HEK293 (cell line): ENCODE data around the gene PTPRN2.

Source experiments
- CTCF ChIA-PET: fragments of 350-600 bp; formaldehyde crosslinking; extraction: SDS; loops from one replicate; lab custom pipeline; 2021; ENCODE audit warnings: antibody characterized with exemption; lab: Yijun Ruan, JAX
- POLR2A ChIA-PET: fragments of 300-600 bp; formaldehyde crosslinking; extraction: SDS; loops from one replicate; lab custom pipeline; 2020; ENCODE audit warnings: antibody characterized with exemption, inconsistent platforms; lab: Yijun Ruan, JAX
- H3K27ac ChIP-seq: fragments of 200-500 bp; sonication (Bioruptor generic); 2 replicates; pipeline ENCODE4 v1.5.1; 2014; ENCODE audit warnings: low read depth, low read length, control low read depth, inconsistent platforms; ENCODE audit errors: extremely low read depth
- H3K36me3 ChIP-seq, 2 experiments: fragments of 200-500 bp in 1 of 2; sonication (Bioruptor generic) in 1 of 2; 1 replicate in 1 of 2; 2 replicates in 1 of 2; pipeline ENCODE4 v1.5.1; 2014 to 2017; ENCODE audit warnings: inconsistent platforms in 2 of 2, low read length in 2 of 2; ENCODE audit not compliant: control insufficient read depth in 2 of 2, insufficient read depth in 1 of 2
- H3K4me1 ChIP-seq: fragments of 200-500 bp; sonication (Bioruptor generic); 2 replicates; pipeline ENCODE4 v1.5.1; 2014; ENCODE audit warnings: mild to moderate bottlenecking, low read length, inconsistent platforms; ENCODE audit not compliant: control insufficient read depth, insufficient read depth
- H3K4me3 ChIP-seq: 2 replicates; pipeline ENCODE4 v1.5.1; 2011; ENCODE audit warnings: low read depth, mild to moderate bottlenecking, control low read depth, low read length, moderate library complexity
- H3K9me3 ChIP-seq: fragments of 200-500 bp; sonication (Bioruptor generic); 2 replicates; pipeline ENCODE4 v1.5.1; 2014; ENCODE audit warnings: low read depth, low read length, inconsistent platforms; ENCODE audit not compliant: control insufficient read depth, insufficient read depth
- GLI4 ChIP-seq: fragments of 450-650 bp; formaldehyde crosslinking; IDR thresholded peaks from 2 replicates; pipeline ENCODE4 v1.5.1; 2016; ENCODE audit warnings: missing biosample characterization, missing genetic modification characterization
- KLF8 ChIP-seq: fragments of 450-650 bp; formaldehyde crosslinking; IDR thresholded peaks from 2 replicates; pipeline ENCODE4 v1.5.1; 2016; ENCODE audit warnings: missing biosample characterization, missing genetic modification characterization
- SETDB1 ChIP-seq: IDR thresholded peaks from one replicate; pipeline ENCODE4 v1.6.1; 2017; ENCODE audit warnings: mild to moderate bottlenecking, low read length, moderate library complexity, mixed read lengths; ENCODE audit not compliant: insufficient read length
- ZFP3 ChIP-seq: fragments of 450-650 bp; formaldehyde crosslinking; IDR thresholded peaks from 2 replicates; pipeline ENCODE4 v1.5.1; 2016; ENCODE audit warnings: low read depth, missing biosample characterization, missing genetic modification characterization
- ZNF132 ChIP-seq: fragments of 450-650 bp; formaldehyde crosslinking; IDR thresholded peaks from 2 replicates; pipeline ENCODE4 v1.5.1; 2017; ENCODE audit warnings: missing biosample characterization, missing genetic modification characterization, borderline replicate concordance
- ZNF16 ChIP-seq: fragments of 450-650 bp; formaldehyde crosslinking; IDR thresholded peaks from 2 replicates; pipeline ENCODE4 v1.5.1; 2016; ENCODE audit warnings: low read depth, missing biosample characterization, missing genetic modification characterization
- ZNF169 ChIP-seq: fragments of 450-650 bp; formaldehyde crosslinking; IDR thresholded peaks from 2 replicates; pipeline ENCODE4 v1.5.1; 2016; ENCODE audit warnings: missing biosample characterization, missing genetic modification characterization
- ZNF174 ChIP-seq: fragments of 450-650 bp; formaldehyde crosslinking; IDR thresholded peaks from 2 replicates; pipeline ENCODE4 v1.5.0; 2017; ENCODE audit warnings: missing biosample characterization, mild to moderate bottlenecking, missing genetic modification characterization
- ZNF248 ChIP-seq: fragments of 450-650 bp; formaldehyde crosslinking; IDR thresholded peaks from 2 replicates; pipeline ENCODE4 v1.5.1; 2017; ENCODE audit warnings: missing biosample characterization, missing genetic modification characterization
- ZNF266 ChIP-seq: fragments of 450-650 bp; formaldehyde crosslinking; IDR thresholded peaks from 2 replicates; pipeline ENCODE4 v1.5.1; 2016; ENCODE audit warnings: missing biosample characterization, missing genetic modification characterization, low read depth
- ZNF350 ChIP-seq: fragments of 450-650 bp; formaldehyde crosslinking; IDR thresholded peaks from 2 replicates; pipeline ENCODE4 v1.5.0; 2017; ENCODE audit warnings: missing biosample characterization, mild to moderate bottlenecking, missing genetic modification characterization
- ZNF354C ChIP-seq: fragments of 450-650 bp; formaldehyde crosslinking; IDR thresholded peaks from 2 replicates; pipeline ENCODE4 v1.5.1; 2016; ENCODE audit warnings: missing biosample characterization, missing genetic modification characterization, low read depth, borderline replicate concordance
- ZNF555 ChIP-seq: fragments of 450-650 bp; formaldehyde crosslinking; conservative IDR thresholded peaks from 2 replicates; pipeline ENCODE4 v1.5.1; 2017; ENCODE audit warnings: missing biosample characterization, mild to moderate bottlenecking, missing genetic modification characterization, inconsistent platforms
- ZNF747 ChIP-seq: fragments of 450-650 bp; formaldehyde crosslinking; IDR thresholded peaks from 2 replicates; pipeline ENCODE4 v1.5.1; 2016; ENCODE audit warnings: missing biosample characterization, missing genetic modification characterization
- ZNF768 ChIP-seq: fragments of 450-650 bp; formaldehyde crosslinking; IDR thresholded peaks from 2 replicates; pipeline ENCODE4 v1.5.1; 2018; ENCODE audit warnings: missing biosample characterization, mild to moderate bottlenecking, missing genetic modification characterization
- ZNF792 ChIP-seq: fragments of 450-650 bp; formaldehyde crosslinking; IDR thresholded peaks from 2 replicates; pipeline ENCODE4 v1.5.1; 2016; ENCODE audit warnings: missing biosample characterization, missing genetic modification characterization
- TF ChIP-seq, protein P1 (sequence below): fragments of 450-650 bp; formaldehyde crosslinking; conservative IDR thresholded peaks from 2 replicates; pipeline ENCODE4 v1.5.1; 2016; ENCODE audit warnings: low read depth, missing biosample characterization, missing genetic modification characterization
- TF ChIP-seq, protein P2 (sequence below): fragments of 450-650 bp; formaldehyde crosslinking; IDR thresholded peaks from 2 replicates; pipeline ENCODE4 v1.5.1; 2017; ENCODE audit warnings: missing biosample characterization, missing genetic modification characterization
- TF ChIP-seq, protein P3 (sequence below): fragments of 450-650 bp; formaldehyde crosslinking; IDR thresholded peaks from 2 replicates; pipeline ENCODE4 v1.5.1; 2016; ENCODE audit warnings: missing biosample characterization, missing genetic modification characterization, low read depth
- TF ChIP-seq, protein P4 (sequence below): fragments of 450-650 bp; formaldehyde crosslinking; IDR thresholded peaks from 2 replicates; pipeline ENCODE4 v1.5.0; 2017; ENCODE audit warnings: missing biosample characterization, missing genetic modification characterization, borderline replicate concordance
- TF ChIP-seq, protein P5 (sequence below): fragments of 450-650 bp; formaldehyde crosslinking; IDR thresholded peaks from 2 replicates; pipeline ENCODE4 v1.5.1; 2016; ENCODE audit warnings: missing biosample characterization, missing genetic modification characterization

The PTPRN2 gene

DNA sequence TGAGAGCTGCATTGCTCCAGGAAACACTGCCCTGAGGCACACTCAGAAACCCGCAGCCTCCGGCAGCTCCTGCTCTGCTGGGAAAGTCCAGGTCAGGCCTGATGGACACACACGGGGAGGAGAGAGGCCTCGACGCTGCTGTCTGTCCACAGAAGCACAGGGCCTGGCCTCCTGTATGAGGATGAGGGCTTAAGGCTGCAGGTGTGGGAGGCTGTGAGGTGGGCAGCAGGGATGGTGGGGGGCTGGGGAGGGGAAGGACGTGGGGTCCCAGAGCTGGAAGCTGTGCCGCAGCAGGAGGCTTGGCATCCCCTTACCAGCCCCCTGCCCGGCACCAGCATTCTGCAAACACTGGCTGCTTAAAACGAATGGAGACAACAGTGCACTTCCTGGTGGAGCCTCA is 1064.7 kb downstream of the PTPRN2 start:
- Histone ChIP-seq H3K9me3 (no peaks in the 10 kb centered on the region), H3K4me3 (no peak overlapping the region), H3K4me1 (no peaks in the 10 kb centered on the region), H3K27ac (no peak overlapping the region), H3K36me3 (no peaks in the 10 kb centered on the region)
- TF ChIP-seq, protein P1, sequence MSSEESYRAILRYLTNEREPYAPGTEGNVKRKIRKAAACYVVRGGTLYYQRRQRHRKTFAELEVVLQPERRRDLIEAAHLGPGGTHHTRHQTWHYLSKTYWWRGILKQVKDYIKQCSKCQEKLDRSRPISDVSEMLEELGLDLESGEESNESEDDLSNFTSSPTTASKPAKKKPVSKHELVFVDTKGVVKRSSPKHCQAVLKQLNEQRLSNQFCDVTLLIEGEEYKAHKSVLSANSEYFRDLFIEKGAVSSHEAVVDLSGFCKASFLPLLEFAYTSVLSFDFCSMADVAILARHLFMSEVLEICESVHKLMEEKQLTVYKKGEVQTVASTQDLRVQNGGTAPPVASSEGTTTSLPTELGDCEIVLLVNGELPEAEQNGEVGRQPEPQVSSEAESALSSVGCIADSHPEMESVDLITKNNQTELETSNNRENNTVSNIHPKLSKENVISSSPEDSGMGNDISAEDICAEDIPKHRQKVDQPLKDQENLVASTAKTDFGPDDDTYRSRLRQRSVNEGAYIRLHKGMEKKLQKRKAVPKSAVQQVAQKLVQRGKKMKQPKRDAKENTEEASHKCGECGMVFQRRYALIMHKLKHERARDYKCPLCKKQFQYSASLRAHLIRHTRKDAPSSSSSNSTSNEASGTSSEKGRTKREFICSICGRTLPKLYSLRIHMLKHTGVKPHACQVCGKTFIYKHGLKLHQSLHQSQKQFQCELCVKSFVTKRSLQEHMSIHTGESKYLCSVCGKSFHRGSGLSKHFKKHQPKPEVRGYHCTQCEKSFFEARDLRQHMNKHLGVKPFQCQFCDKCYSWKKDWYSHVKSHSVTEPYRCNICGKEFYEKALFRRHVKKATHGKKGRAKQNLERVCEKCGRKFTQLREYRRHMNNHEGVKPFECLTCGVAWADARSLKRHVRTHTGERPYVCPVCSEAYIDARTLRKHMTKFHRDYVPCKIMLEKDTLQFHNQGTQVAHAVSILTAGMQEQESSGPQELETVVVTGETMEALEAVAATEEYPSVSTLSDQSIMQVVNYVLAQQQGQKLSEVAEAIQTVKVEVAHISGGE (tag by site-specific recombination): no peak
- TF ChIP-seq, protein P2, sequence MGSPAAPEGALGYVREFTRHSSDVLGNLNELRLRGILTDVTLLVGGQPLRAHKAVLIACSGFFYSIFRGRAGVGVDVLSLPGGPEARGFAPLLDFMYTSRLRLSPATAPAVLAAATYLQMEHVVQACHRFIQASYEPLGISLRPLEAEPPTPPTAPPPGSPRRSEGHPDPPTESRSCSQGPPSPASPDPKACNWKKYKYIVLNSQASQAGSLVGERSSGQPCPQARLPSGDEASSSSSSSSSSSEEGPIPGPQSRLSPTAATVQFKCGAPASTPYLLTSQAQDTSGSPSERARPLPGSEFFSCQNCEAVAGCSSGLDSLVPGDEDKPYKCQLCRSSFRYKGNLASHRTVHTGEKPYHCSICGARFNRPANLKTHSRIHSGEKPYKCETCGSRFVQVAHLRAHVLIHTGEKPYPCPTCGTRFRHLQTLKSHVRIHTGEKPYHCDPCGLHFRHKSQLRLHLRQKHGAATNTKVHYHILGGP (tag by site-specific recombination): no peak
- TF ChIP-seq ZNF16: no peak
- ChIA-PET POLR2A (no interaction called here), CTCF (no interaction called here)

DNA sequence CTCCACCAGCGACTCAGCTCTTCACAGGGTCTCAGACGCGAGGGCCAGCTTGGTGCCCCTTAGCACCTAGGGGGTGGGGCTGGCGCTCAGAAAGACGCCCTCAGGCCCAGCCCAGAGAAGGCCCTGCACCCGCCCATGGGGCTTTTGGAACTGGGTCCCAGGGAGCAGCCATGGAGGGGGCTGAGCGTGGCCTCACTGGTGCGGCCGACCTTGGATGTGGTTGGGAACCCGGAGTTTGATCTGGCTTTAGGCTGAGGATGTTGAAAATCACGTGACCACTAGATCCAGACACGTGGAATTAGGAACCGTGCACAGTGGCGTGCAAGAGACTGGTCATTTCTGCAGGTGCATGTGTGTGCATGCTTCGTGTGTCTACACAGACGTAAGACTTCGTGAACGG is 1065.4 kb downstream of the PTPRN2 start:
- no peak overlapping the region for H3K4me3 ChIP-seq
- ChIA-PET CTCF (no interaction called here), POLR2A (no interaction called here)

DNA sequence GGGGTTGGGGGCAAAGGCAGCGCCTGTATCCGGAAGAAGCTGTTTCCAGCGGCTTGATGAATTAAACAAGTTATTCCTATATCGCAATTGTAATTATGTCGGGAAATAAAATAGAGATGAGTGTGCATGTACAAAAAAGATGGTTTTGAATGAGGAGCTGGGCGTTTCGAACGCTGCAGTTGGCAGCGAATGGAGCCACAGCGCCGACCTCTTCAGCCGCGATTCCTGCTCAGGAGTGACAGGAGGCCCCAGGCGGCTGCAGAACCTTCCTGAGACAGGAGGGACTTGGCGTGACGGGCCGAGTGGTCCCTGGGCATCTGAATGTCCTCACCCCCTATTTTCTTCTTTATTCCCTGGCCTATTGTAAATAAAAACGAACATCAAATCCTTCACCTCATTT is 1065.9 kb downstream of the PTPRN2 start:
- H3K4me3 ChIP-seq: no peak overlapping the region
- CTCF ChIA-PET: interaction anchor here (0.7 kb wide), 1 partner anchor 121 kb away, joined by 4 read pairs; no protein-coding TSS in a partner anchor
- TF ChIP-seq, protein P3, sequence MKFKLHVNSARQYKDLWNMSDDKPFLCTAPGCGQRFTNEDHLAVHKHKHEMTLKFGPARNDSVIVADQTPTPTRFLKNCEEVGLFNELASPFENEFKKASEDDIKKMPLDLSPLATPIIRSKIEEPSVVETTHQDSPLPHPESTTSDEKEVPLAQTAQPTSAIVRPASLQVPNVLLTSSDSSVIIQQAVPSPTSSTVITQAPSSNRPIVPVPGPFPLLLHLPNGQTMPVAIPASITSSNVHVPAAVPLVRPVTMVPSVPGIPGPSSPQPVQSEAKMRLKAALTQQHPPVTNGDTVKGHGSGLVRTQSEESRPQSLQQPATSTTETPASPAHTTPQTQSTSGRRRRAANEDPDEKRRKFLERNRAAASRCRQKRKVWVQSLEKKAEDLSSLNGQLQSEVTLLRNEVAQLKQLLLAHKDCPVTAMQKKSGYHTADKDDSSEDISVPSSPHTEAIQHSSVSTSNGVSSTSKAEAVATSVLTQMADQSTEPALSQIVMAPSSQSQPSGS (tag by site-specific recombination): no peak
- no peak for TF ChIP-seq ZNF555
- TF ChIP-seq ZNF354C (tag by site-specific recombination): no peak
- TF ChIP-seq, protein P4, sequence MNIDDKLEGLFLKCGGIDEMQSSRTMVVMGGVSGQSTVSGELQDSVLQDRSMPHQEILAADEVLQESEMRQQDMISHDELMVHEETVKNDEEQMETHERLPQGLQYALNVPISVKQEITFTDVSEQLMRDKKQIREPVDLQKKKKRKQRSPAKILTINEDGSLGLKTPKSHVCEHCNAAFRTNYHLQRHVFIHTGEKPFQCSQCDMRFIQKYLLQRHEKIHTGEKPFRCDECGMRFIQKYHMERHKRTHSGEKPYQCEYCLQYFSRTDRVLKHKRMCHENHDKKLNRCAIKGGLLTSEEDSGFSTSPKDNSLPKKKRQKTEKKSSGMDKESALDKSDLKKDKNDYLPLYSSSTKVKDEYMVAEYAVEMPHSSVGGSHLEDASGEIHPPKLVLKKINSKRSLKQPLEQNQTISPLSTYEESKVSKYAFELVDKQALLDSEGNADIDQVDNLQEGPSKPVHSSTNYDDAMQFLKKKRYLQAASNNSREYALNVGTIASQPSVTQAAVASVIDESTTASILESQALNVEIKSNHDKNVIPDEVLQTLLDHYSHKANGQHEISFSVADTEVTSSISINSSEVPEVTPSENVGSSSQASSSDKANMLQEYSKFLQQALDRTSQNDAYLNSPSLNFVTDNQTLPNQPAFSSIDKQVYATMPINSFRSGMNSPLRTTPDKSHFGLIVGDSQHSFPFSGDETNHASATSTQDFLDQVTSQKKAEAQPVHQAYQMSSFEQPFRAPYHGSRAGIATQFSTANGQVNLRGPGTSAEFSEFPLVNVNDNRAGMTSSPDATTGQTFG (tag by site-specific recombination): no peak
- no peak for TF ChIP-seq ZNF792
- TF ChIP-seq, protein P5, sequence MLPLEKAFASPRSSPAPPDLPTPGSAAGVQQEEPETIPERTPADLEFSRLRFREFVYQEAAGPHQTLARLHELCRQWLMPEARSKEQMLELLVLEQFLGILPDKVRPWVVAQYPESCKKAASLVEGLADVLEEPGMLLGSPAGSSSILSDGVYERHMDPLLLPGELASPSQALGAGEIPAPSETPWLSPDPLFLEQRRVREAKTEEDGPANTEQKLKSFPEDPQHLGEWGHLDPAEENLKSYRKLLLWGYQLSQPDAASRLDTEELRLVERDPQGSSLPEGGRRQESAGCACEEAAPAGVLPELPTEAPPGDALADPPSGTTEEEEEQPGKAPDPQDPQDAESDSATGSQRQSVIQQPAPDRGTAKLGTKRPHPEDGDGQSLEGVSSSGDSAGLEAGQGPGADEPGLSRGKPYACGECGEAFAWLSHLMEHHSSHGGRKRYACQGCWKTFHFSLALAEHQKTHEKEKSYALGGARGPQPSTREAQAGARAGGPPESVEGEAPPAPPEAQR (tag by site-specific recombination): no peak
- no peak for TF ChIP-seq ZNF169 (tag by site-specific recombination)
- TF ChIP-seq KLF8 (tag by site-specific recombination): no peak
- no peak for TF ChIP-seq ZFP3 (tag by site-specific recombination)
- TF ChIP-seq ZNF747 (tag by site-specific recombination): no peak
- TF ChIP-seq, all 188 proteins: peak for 0
- H3K27ac ChIP-seq: no peak overlapping the region
- no peaks in the 10 kb centered on the region for H3K4me1 ChIP-seq
- POLR2A ChIA-PET: no interaction called here
- no peaks in the 10 kb centered on the region for H3K9me3 ChIP-seq
- no peaks in the 10 kb centered on the region for H3K36me3 ChIP-seq

More for the DNA sequence above, 1065.4 kb downstream of the PTPRN2 start:
- TF ChIP-seq SETDB1: no peak
- TF ChIP-seq ZNF248 (tag by site-specific recombination): no peak
- no peak for TF ChIP-seq ZNF768 (tag by site-specific recombination)
- no peak for TF ChIP-seq ZNF174
- TF ChIP-seq, protein P2 (tag by site-specific recombination): no peak
- TF ChIP-seq ZNF132 (tag by site-specific recombination): no peak
- no peak for TF ChIP-seq ZNF350 (tag by site-specific recombination)
- TF ChIP-seq GLI4 (tag by site-specific recombination): no peak
- no peak for TF ChIP-seq ZNF266 (tag by site-specific recombination)
- Histone ChIP-seq H3K9me3 (no peaks in the 10 kb centered on the region), H3K36me3 (no peaks in the 10 kb centered on the region), H3K27ac (no peak overlapping the region), H3K4me1 (no peaks in the 10 kb centered on the region)
